Rectal smooth muscle tissue (tissue), 1 donor: ENCODE measurements around the gene PSMC6.
"Not testable (repeated sequence)": the region's sequence is repeated elsewhere in the genome, so short reads cannot be mapped to it uniquely, and the experiment has no call there.

Experiments
- H3K27ac ChIP-seq: one replicate; pipeline ENCODE4 v1.7.0; 2013; ENCODE audit warnings: low read depth, low read length, inconsistent platforms
- H3K27me3 ChIP-seq: one replicate; pipeline ENCODE4 v1.7.0; 2013; ENCODE audit warnings: low read length; ENCODE audit not compliant: control insufficient read depth, insufficient read depth
- H3K36me3 ChIP-seq: one replicate; pipeline ENCODE4 v1.7.0; 2013; ENCODE audit warnings: low read length; ENCODE audit not compliant: control insufficient read depth, insufficient read depth
- H3K4me1 ChIP-seq: one replicate; pipeline ENCODE4 v1.7.0; 2013; ENCODE audit warnings: low read length; ENCODE audit not compliant: control insufficient read depth, insufficient read depth
- H3K4me3 ChIP-seq: one replicate; pipeline ENCODE4 v1.7.0; 2013; ENCODE audit warnings: low read length
- H3K9ac ChIP-seq: one replicate; pipeline ENCODE4 v1.7.0; 2013; ENCODE audit warnings: low read length

Gene PSMC6

DNA sequence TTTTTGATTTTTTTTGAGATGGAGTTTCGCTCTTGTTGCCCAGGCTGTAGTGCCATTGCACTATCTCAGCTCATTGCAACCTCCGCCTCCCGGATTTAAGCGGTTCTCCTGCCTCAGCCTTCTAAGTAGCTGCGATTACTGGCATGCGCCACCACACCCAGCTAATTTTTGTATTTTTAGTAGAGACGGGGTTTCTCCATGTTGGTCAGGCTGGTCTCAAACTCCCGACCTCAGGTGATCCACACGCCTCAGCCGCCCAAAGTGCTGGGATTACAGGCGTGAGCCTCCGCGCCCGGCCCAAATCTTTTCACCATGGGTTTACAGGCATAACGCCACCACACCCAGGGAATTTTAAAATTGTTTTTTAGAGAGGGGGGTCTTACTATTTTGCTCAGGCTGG, 22.0 kb downstream of the PSMC6 start:
- not testable (repeated sequence) for H3K36me3 ChIP-seq, H3K4me1 ChIP-seq, H3K4me3 ChIP-seq, H3K27ac ChIP-seq, H3K9ac ChIP-seq, H3K27me3 ChIP-seq

DNA sequence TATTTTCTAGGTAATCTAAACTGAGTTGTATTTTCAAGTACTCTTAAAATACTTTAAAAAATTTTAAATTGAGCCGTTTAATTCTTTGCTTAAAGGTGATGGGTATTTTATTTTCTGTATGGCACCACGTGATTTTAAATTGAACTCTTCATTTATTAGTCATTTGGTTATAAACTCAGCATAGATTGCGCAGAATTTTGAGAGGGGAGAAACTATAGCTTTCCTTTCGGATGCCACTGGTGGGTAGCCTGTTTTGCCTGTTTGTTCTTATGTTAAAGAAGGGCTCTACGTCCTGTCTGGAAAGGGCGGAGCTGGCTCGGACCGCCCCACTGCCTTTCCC, 22.6 kb downstream of the PSMC6 start:
- peak overlapping the region; percentile 37 for H3K27ac ChIP-seq

DNA sequence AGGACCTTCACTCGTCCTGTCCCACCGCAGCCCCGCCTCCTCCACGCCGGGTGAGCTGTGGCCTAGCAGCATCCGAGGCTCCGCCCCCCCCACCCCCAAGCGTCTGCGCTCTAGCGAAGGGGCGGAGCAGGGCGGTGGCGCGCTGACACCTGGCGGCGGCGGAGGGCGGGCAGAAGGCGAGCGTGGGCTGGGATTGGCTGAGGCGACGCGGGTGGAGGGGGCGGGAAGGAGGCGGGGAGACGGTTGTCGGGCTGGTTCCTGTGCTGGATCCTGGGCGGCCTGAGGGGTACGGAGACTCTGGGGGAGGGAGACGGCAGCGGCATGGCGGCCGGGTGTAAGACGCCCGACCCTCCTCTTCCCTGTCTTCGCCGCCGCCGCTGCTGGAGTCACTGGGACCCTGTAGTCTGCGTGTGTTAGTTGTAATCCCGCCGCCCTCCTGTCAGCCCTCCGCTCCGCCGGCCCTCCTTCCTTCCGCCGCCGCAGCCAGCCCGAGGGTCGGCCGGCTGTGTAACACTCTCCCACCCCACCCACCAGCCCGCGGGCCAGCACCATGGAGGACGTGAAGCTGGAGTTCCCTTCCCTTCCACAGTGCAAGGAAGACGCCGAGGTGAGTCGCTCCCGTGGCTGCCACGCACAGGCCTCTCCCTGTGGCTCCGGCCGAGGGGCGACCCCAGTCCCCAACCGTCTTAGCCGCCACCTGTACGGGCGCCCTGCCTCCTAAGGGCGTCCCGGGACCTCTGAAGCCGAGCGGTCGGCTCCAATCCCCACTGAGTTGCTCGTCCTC, 23.1 kb downstream of the PSMC6 start, which contains the start of gene STYX:
TSS of gene STYX (plus strand) at position 242 of the 784 bp plus-strand sequence. CDS start at position 551, 309 bp downstream.
- H3K36me3 ChIP-seq, result no peaks in the 10 kb centered on the region
- peak within 1 kb of the TSS; percentile 28 for H3K9ac ChIP-seq
- peak within 1 kb of the TSS; percentile 76 for H3K4me3 ChIP-seq
- no peaks in the 10 kb centered on the region for H3K27me3 ChIP-seq
- H3K27ac ChIP-seq, result peak within 1 kb of the TSS; percentile 82
- no peaks in the 10 kb centered on the region for H3K4me1 ChIP-seq

More for the DNA sequence above, 22.6 kb downstream of the PSMC6 start:
- Histone ChIP-seq H3K9ac (no peak overlapping the region), H3K4me3 (peak overlapping the region; percentile 57), H3K27me3 (no peaks in the 10 kb centered on the region), H3K36me3 (no peaks in the 10 kb centered on the region), H3K4me1 (no peaks in the 10 kb centered on the region)

DNA sequence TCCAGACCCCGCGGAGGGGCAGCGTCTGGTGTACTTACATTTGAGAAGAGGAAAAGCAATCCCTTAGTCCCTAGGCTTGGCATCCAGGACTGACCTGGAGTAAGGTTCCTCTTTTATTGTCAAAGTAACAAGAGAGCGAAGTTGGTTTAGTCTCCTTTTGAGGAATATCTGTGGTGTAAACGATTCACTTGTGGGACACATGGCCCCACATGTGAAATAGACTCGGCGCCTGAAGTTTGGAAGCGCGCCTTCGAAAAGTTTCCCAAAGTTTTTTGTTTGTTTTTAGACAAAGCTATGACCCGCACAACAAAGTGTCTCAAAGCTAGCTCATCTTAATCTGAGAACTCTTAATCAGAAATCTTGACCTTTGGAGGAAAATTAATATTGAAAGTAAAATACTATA, 23.7 kb downstream of the PSMC6 start:
- no peaks in the 10 kb centered on the region for H3K27me3 ChIP-seq
- peak overlapping the region; percentile 76 for H3K4me3 ChIP-seq
- peak overlapping the region; percentile 82 for H3K27ac ChIP-seq
- no peaks in the 10 kb centered on the region for H3K4me1 ChIP-seq
- no peaks in the 10 kb centered on the region for H3K36me3 ChIP-seq
- H3K9ac ChIP-seq, result peak overlapping the region; percentile 28

DNA sequence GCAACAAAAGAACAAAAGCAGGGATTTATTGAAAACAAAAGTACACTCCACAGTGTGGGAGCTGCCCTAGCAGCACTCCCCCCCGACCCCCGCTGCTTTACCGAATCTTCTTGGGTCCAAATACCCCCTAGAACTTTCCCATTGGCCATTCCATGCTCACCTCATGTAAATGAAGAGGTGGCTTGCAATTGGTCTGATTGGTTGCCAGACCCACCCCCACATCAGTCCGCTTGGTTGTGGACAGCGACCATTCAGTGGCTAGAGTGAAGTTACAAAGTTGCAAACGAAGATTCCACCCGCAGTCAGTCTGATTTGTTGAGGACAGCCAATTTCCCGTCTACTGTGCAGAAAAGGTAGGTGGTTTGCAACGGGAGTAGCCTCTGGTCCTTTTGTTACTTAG, 26.8 kb downstream of the PSMC6 start:
- no peak overlapping the region for H3K9ac ChIP-seq

DNA sequence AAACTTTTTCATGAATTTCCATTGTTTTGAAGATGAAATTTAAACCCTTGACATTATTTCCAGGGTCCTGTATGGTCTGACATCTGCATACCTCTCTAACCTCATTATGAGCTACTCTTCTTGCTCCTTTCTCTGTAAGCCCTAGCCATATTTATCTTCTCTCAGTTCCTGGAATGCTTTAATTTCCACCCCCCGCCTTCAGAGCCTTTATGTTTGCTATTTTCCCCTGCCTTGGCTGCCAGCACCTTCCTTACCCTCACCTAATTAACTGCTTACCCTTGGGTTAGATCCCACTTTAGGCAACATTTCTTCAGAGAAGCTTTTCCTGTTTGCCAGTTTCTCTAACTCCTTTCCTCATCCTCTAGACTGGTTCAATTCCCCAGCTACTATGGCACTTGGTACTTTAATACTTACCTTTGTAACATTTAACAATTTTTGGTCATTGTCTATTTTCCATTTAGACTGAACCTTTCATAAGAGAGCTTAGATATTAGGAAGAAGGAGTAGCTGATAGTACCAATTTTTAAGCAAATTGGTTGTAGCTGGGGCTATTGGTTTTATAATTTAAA, 29.0 kb downstream of the PSMC6 start:
- Histone ChIP-seq H3K36me3 (no peaks in the 10 kb centered on the region), H3K4me3 (no peak overlapping the region), H3K9ac (no peak overlapping the region), H3K4me1 (no peaks in the 10 kb centered on the region), H3K27ac (no peak overlapping the region), H3K27me3 (no peaks in the 10 kb centered on the region)

More for the DNA sequence above, 26.8 kb downstream of the PSMC6 start:
- no peaks in the 10 kb centered on the region for H3K27me3 ChIP-seq
- no peak overlapping the region for H3K4me3 ChIP-seq
- no peaks in the 10 kb centered on the region for H3K4me1 ChIP-seq
- H3K36me3 ChIP-seq, result no peaks in the 10 kb centered on the region
- H3K27ac ChIP-seq, result no peak overlapping the region

DNA sequence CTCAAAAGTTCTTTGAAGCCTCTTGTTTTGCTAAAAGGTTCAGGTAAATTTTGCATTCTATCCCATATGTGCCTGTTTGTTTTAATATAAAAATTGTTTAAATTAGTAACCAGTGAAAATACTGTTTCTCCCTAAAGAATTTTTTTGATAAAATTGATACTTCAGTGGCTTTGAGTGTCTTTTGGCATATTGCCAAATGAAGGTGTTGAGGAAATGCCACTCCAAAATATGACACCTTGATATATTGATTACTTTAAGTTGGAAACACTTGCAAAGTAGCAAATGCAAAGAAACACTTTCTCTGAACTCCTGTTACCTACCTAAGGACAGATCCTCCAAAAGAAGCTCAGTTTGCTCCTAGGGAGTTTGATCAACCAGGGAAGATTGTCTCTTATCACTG, 31.4 kb downstream of the PSMC6 start:
- Histone ChIP-seq H3K9ac (no peak overlapping the region), H3K4me3 (no peak overlapping the region), H3K27me3 (no peaks in the 10 kb centered on the region), H3K4me1 (no peaks in the 10 kb centered on the region), H3K36me3 (no peaks in the 10 kb centered on the region), H3K27ac (no peak overlapping the region)

DNA sequence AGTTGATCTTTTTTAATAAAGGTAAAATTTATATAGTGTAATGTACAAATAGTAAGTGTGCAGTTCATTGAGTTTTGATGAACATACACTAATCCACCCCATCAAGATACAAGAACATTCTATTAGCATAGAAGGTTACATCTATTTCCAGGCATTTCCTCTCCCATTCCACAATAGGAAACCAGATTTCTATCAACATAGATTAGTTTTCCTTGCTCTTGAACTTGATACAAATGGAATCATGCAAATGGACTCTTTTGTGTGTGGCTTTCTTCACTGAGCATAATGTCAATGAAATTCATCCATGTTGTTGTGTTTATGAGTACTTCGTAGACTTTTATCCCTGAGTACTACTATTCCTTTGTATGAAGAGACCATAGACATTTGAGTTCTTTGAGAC, 33.8 kb downstream of the PSMC6 start:
- no peaks in the 10 kb centered on the region for H3K4me1 ChIP-seq
- H3K27me3 ChIP-seq, result no peaks in the 10 kb centered on the region
- H3K4me3 ChIP-seq, result no peak overlapping the region
- H3K36me3 ChIP-seq, result no peaks in the 10 kb centered on the region
- H3K9ac ChIP-seq, result no peak overlapping the region
- no peak overlapping the region for H3K27ac ChIP-seq

DNA sequence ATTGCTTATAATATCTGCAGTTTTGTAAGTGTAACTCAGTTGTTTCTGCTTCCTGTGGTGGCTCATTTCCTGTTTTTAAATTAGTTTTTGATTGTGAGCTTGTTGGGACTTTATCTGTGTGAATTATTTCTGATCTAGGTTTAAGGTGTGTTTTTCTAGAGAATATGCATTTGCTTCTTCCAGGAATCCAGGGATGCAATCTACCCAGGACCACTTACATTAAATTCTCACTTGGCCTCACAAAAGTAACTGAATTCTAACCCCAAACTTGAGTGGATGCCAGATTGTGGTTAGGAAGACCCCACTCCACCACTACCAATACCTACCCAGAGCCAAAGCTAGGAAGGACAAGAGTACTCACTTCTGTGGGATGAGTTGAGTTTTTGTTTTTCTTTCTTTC, 34.9 kb downstream of the PSMC6 start:
- no peaks in the 10 kb centered on the region for H3K27me3 ChIP-seq
- no peak overlapping the region for H3K4me3 ChIP-seq
- no peak overlapping the region for H3K9ac ChIP-seq
- H3K36me3 ChIP-seq, result no peaks in the 10 kb centered on the region
- no peaks in the 10 kb centered on the region for H3K4me1 ChIP-seq
- no peak overlapping the region for H3K27ac ChIP-seq

DNA sequence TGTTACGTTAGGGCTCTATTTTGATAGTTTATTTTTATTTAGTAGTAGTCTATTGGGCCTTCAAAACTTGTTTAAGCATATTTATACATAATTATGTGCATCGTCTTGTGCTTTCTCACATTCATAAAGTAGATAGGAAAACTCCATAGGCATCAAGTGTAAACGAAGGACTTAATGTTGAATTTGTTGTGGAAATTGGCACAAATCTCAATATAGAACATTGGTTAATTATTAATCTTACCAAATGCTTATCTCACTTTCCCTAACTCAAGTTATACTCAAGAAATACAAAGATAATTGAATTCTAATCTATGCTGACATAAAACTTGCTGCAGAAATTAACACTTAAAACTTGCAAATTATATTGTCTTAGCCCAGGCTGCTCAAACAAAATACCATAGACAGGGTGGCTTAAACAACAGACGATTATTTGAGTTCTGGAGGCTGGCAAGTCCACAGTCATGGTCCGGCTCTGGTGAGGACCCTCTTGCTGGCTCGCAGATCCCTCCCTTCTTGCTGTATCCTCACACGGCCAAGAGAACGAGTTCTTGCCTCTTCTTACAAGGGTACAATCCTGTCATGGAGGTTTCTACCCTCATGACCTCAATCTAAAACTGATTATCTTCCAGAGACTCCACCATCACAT, 41.8 kb downstream of the PSMC6 start:
- peaks cover 3% of the 10 kb centered on the region for H3K36me3 ChIP-seq
- no peaks in the 10 kb centered on the region for H3K27me3 ChIP-seq
- H3K4me1 ChIP-seq, result no peaks in the 10 kb centered on the region
- no peak overlapping the region for H3K4me3 ChIP-seq
- H3K27ac ChIP-seq, result no peak overlapping the region
- no peak overlapping the region for H3K9ac ChIP-seq

DNA sequence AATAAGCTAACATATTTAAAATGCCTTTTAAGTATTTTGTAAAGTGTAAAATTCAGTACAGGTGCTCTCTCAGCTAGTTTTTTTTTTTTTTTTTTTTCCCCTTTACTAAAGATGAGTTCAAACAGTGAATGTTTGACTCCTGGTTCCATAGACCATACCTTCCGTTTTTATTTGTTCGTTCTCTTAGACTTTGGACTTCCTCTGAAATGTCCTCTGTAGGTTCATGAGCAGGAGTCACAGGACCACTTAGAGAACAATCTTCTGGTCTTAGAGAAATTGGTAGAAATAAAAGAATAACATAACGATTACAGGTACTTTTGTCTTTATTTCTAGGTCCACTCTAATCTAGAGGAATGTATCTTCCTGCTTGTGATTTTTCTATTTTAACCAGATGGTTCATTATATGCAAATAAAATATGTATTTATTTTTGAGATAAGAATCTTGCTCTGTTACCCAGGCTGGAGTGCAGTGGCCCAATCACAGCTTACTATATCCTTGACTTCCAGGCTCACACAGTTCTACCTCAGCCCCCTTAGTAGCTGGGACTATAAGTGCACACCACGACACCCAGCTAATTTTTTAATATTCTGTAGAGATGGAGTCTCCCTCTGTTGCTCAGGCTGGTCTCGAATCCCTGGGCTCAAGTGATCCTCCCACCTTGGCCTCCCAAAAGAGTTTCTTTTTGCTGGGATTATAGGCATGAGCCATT, 48.8 kb downstream of the PSMC6 start:
- H3K4me3 ChIP-seq, result no peak overlapping the region
- H3K4me1 ChIP-seq, result no peaks in the 10 kb centered on the region
- no peak overlapping the region for H3K27ac ChIP-seq
- no peak overlapping the region for H3K9ac ChIP-seq
- no peaks in the 10 kb centered on the region for H3K36me3 ChIP-seq
- H3K27me3 ChIP-seq, result no peaks in the 10 kb centered on the region

DNA sequence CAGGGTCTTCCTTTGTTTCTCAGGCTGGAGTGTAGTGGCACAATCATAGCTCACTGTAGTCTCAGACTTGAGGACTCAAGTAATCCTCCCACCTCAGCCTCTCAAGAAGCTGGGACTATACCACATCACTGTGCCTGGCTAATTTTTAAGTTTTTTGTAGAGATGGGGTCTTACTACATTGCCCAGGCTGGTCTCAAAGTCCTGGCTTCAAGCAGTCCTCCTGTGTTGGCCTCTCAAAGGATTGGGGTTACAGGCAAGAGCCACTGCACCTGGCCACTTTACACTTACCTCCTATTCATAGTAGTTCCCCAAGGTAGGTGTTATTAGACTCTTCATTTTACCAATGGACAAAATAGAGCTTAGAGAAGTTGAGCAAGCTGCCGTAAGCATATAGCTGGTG, 52.1 kb downstream of the PSMC6 start:
- Histone ChIP-seq H3K27me3 (no peaks in the 10 kb centered on the region), H3K4me1 (no peaks in the 10 kb centered on the region), H3K4me3 (no peak overlapping the region), H3K9ac (no peak overlapping the region), H3K27ac (no peak overlapping the region), H3K36me3 (no peaks in the 10 kb centered on the region)
